Ascending aorta (tissue), 2 donors: ENCODE results near the gene NTM. TPM values are rescaled to one million over a fixed set of nuclear protein-coding genes. Genes with fewer than 3 reads are reported as not detected.

ENCODE experiments used
- DNase-seq, 2 donors: peaks; one replicate each; pipeline ENCODE4 v3.0.0-alpha.2; 2019; ENCODE audit warnings: low spot score in 2 of 2
- H3K27ac ChIP-seq, 2 donors: fragments of 200-600 bp; sonication (generic); one replicate each; pipeline ENCODE4 v1.5.1; 2016 to 2017; ENCODE audit warnings: mild to moderate bottlenecking in 1 of 2
- H3K27me3 ChIP-seq: fragments of 200-600 bp; sonication (generic); one replicate; pipeline ENCODE4 v1.5.1; 2017
- H3K36me3 ChIP-seq, 2 donors: fragments of 200-600 bp; sonication (generic); one replicate each; pipeline ENCODE4 v1.5.1; 2016
- H3K4me1 ChIP-seq, 2 donors: fragments of 200-600 bp; sonication (generic); one replicate each; pipeline ENCODE4 v1.5.1; 2016 to 2017; ENCODE audit warnings: mild to moderate bottlenecking in 1 of 2
- H3K4me3 ChIP-seq, 2 donors: fragments of 200-600 bp; sonication (generic); one replicate each; pipeline ENCODE4 v1.5.1; 2016 to 2017; ENCODE audit warnings: mild to moderate bottlenecking in 1 of 2
- H3K9me3 ChIP-seq, 2 donors: fragments of 200-600 bp; sonication (generic); one replicate each; pipeline ENCODE4 v1.5.1; 2016
- intact Hi-C: fragments of 100-400 bp; cut with DNase I; formaldehyde crosslinking; loops from one replicate; pipeline ENCODE4 v1.15.1; 2023
- total RNA-seq: library from RNA; depleted of rRNA; stranded (reverse); fragments of >200 nt; gene quantifications from one replicate; pipeline ENCODE4 v1.1.0, GENCODE V29; 2016
- TF ChIP-seq, protein P1 (sequence below), 3 experiments: fragments of 200-600 bp in 2 of 3; fragments of 450-650 bp in 1 of 3; sonication (generic) in 2 of 3; IDR thresholded peaks; one replicate each; pipeline ENCODE4 v1.5.1; 2016 to 2019; ENCODE audit warnings: antibody characterized with exemption in 3 of 3, mild to moderate bottlenecking in 1 of 3, moderate library complexity in 1 of 3

Gene NTM
- total RNA-seq, 1 donor from 2014 or later: not detected

DNA sequence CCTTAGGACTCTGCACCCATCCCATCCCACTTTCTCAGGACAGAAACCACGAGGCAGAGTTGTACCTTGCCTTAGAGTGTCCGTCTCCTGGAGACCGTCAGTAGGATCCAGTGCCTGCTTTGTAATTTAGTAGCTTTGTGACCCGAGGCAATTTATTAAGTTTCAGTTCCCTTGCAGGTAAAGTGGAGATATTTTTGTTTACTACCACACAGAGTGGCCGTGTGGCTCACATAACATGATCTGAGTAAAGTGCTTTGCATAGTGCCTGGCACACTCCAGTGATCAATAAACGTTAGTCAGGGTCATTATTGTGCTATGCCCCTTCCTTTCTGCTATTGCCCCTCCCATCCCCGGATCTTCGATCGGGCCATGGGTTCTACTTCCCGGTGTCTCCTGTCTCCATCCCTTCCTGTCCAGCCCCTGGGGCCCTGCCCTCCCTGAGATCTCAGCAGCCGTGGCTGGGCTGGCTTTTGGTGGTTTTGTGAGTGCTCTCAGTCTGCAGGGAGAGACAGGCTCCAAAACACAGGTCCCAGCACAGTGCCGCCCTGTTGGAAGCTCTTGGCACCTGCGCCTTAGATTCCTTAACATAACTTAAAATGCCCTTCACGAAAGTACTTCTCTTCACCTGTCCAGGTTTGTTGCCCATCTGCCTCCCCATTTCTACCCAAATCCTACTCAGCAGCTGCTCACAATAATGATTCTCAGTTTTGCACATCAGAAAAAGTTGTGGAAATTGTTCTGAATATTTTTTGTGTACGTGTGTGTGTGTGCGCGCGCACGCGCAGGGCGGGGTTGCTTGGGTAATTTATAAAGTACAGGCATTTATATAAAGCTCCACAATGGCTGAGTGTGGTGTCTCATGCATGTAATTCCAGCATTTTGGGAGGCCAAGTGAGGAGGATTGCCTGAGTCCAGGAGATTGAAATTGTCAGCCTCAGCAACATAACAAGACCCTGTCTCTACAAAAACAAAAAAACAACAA lies 753.7 kb downstream of the NTM start:
- no peaks in the 10 kb centered on the region for H3K4me1 ChIP-seq
- intact Hi-C loops: no loop called here
- H3K27ac ChIP-seq: no peak overlapping the region
- no peaks in the 10 kb centered on the region for H3K27me3 ChIP-seq
- H3K9me3 ChIP-seq: no peaks in the 10 kb centered on the region
- H3K36me3 ChIP-seq: no peaks in the 10 kb centered on the region
- TF ChIP-seq, protein P1, sequence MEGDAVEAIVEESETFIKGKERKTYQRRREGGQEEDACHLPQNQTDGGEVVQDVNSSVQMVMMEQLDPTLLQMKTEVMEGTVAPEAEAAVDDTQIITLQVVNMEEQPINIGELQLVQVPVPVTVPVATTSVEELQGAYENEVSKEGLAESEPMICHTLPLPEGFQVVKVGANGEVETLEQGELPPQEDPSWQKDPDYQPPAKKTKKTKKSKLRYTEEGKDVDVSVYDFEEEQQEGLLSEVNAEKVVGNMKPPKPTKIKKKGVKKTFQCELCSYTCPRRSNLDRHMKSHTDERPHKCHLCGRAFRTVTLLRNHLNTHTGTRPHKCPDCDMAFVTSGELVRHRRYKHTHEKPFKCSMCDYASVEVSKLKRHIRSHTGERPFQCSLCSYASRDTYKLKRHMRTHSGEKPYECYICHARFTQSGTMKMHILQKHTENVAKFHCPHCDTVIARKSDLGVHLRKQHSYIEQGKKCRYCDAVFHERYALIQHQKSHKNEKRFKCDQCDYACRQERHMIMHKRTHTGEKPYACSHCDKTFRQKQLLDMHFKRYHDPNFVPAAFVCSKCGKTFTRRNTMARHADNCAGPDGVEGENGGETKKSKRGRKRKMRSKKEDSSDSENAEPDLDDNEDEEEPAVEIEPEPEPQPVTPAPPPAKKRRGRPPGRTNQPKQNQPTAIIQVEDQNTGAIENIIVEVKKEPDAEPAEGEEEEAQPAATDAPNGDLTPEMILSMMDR (IDR thresholded peaks at IDR 0.05): no peak
- H3K4me3 ChIP-seq: no peak overlapping the region
- no peak for DNase-seq

DNA sequence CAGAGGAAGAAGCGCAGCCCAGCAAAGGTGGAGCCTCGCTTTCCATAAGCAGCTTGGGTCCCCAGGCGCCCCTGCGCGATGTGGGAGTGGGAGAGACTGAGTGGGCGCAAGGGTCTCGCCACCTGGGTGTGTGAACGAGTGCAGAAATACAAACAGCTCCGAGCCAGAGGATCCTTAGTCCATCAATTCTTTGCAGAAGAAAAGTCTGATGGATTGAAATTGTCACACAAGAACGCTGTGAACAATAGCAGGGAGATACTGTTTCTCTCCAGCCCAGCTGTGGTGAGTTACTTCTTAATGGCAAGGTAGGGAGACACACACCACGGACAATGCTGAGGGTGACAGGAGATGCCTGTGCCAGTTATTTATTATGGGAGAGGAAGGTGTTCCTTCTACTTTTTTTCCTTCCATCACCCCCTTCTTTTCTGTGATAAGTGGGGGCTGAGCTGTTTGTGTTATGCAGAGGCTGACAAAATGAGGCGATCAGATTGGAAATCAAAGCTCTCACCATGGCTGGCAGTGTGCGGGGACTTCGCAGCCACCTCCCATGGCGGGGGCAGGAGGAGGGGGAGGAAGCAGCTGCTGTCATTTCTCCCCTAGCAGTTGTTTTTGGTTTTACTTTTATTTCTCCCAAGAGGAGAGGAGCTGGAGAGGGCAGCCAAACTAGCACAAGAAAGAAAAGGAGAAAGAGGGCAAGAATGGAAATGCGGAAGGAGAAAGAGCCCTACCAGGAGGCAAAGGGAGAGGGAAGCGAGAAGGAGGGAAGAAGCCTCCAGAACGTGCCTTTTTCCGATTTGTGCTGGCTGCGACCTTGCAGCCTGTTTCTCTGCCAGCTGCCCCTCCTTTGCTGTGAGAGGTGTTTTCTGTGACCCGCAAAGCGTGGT lies 755.8 kb downstream of the NTM start:
- no peak for DNase-seq
- intact Hi-C loops: no loop called here
- Histone ChIP-seq H3K4me3 (peak overlapping the region in 1 of 2 donors; percentile 46), H3K36me3 (no peaks in the 10 kb centered on the region), H3K27ac (no peak overlapping the region), H3K9me3 (no peaks in the 10 kb centered on the region), H3K27me3 (no peaks in the 10 kb centered on the region), H3K4me1 (no peaks in the 10 kb centered on the region)
- TF ChIP-seq, protein P1 (IDR thresholded peaks at IDR 0.05): no peak

DNA sequence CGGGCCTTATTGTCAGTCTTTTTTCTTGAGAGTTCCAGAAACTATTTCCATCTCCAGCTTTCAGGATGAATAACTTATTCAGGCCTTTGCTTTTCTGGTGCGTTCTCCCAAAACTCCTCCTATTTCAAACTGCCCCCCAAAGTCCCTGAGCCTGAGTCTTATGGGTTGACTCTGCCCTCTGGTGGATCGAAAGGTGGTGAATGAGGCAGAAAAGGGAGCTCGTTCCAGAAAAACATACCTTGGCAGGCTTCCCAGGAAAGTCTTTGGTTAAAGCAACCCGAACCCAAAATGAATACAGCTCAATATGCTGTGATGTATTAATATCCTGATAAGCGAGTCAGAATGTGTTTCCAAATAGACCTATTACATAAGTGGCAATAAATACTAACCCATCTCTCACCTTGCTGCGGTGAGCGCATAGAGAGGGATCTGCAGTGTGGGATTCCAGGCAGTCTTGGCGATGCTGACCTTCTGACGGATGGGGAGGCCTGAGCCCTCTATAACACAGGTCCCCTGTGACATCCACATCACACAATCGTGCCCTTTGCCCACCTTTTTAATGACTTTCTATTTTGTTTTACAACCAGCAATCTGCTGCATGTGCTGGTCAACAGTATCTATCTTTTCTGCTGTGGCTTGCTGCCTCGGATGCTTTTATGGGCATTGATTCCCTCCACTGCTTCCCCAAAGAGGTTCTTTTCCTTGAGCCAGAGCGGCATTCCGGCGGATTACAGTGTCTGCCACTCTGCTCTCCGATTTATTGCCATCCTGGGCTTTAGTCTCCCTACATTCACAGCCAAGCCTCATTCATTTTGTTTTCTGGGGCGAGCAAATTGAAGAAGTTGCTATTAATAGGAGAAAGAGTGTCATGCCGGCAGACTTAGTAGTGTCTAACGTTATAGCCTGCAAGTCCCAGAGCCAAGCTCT lies 756.8 kb downstream of the NTM start:
- intact Hi-C loops: no loop called here
- peak overlapping the region in 1 of 2 donors; percentile 46 for H3K4me3 ChIP-seq
- H3K9me3 ChIP-seq: no peaks in the 10 kb centered on the region
- H3K36me3 ChIP-seq: no peaks in the 10 kb centered on the region
- no peaks in the 10 kb centered on the region for H3K4me1 ChIP-seq
- TF ChIP-seq, protein P1 (IDR thresholded peaks at IDR 0.05): peak in 1 of 3 experiments; percentile 30
- peak in 1 of 2 donors; percentile 70 for DNase-seq
- H3K27me3 ChIP-seq: no peaks in the 10 kb centered on the region
- no peak overlapping the region for H3K27ac ChIP-seq

DNA sequence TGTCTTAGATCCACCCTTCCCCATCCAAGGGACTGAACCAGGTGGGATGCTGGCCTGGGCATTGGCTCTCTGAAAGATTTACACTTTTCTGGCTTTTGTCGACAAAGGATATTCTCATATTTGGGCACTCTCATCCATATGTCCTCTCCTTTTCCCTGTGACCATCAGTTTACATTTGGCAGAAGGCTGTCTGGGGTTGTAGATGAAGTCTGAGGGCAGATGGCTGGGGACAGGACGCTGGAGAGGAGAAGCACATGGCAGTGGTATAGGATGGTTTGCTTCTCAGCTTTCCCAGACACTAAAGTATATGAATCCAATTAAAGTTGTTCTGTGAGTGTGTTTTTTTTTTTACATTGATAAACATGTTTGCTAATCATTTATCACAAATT lies 757.5 kb downstream of the NTM start:
- Histone ChIP-seq H3K27ac (no peak overlapping the region), H3K9me3 (no peaks in the 10 kb centered on the region), H3K36me3 (no peaks in the 10 kb centered on the region), H3K27me3 (no peaks in the 10 kb centered on the region), H3K4me1 (no peaks in the 10 kb centered on the region), H3K4me3 (no peak overlapping the region)
- DNase-seq: no peak
- intact Hi-C loops: no loop called here
- TF ChIP-seq, protein P1 (IDR thresholded peaks at IDR 0.05): no peak

DNA sequence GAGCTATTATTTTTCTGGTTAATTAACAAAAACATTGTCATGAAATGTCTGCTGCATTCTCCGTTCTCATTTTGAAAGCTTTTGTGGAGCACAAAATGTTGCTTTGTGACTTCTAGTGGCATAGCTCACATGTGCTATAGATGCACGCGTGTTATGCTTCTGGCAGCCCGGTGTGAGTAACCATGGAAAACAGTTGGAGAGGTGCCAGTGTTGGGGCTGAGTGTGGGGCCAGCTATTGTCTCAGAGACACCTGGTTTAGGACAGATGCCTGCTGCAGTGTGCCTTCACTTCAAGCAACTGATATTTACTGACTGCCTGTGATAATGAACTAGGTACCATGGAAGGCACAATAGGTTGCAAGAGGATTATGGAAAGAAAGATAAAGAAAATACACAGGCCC lies 760.6 kb downstream of the NTM start:
- no peak overlapping the region for H3K4me3 ChIP-seq
- no peaks in the 10 kb centered on the region for H3K9me3 ChIP-seq
- H3K27ac ChIP-seq: no peak overlapping the region
- H3K27me3 ChIP-seq: no peaks in the 10 kb centered on the region
- no peaks in the 10 kb centered on the region for H3K4me1 ChIP-seq
- intact Hi-C loops: no loop called here
- DNase-seq: no peak
- no peaks in the 10 kb centered on the region for H3K36me3 ChIP-seq
- TF ChIP-seq, protein P1 (IDR thresholded peaks at IDR 0.05): no peak
